Anterior cingulate cortex (tissue), 58 donors: ENCODE measurements around the gene ANKH.

Experiments used
- DNase-seq, 58 donors: peaks; one replicate each; lab custom pipeline; 2025; lab: John Stamatoyannopoulos, UW

ANKH gene

DNA sequence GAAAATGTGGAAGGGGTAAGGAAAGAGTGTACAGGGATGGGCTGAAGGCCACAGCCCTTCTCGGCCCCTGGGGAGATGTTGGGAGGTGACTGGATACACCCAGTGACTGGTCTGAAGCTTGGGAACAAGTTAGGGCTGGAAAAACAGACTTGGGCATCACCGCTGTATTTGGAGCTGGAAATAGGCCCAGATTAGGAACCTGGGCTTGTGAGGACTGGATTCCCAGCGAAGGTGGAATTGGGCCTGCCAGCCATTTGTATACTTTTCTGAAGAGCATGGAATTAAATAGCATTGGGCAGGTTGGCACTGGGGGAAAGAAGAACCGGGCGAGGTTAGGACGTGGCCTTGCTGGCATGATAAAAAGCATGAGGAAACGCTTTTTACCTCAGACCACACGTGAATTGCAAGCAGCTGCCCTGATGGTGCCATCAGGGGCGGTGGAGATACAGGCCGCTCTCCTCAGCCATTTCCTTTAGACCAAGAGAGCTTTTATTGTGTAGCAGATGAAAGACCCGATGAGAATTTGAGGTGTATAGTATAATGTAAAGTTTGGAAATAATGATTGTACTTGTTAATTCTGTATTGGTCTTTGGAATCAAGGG, 169.2 kb downstream of the ANKH start:
- DNase-seq = no peak

DNA sequence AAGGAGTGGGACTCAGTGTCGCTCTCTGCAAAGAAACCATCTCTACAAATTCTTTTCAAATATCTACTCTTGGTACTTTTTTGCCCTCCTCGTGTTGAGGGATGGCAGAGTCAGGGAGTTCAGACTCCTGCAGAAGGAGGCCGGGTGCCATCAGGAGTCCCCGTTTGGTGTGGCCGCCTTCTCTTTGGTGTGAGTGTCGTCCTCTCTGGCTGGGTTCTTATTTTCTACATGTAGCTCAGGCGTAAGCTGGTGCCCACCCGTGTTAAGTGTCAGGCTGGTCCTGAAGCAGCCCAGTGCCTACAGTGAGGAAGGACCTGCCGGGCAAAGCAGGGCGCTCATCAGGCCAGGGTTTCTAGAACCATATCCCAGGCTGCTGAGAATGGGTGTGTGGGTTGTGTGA, 170.0 kb downstream of the ANKH start:
- DNase-seq = no peak

DNA sequence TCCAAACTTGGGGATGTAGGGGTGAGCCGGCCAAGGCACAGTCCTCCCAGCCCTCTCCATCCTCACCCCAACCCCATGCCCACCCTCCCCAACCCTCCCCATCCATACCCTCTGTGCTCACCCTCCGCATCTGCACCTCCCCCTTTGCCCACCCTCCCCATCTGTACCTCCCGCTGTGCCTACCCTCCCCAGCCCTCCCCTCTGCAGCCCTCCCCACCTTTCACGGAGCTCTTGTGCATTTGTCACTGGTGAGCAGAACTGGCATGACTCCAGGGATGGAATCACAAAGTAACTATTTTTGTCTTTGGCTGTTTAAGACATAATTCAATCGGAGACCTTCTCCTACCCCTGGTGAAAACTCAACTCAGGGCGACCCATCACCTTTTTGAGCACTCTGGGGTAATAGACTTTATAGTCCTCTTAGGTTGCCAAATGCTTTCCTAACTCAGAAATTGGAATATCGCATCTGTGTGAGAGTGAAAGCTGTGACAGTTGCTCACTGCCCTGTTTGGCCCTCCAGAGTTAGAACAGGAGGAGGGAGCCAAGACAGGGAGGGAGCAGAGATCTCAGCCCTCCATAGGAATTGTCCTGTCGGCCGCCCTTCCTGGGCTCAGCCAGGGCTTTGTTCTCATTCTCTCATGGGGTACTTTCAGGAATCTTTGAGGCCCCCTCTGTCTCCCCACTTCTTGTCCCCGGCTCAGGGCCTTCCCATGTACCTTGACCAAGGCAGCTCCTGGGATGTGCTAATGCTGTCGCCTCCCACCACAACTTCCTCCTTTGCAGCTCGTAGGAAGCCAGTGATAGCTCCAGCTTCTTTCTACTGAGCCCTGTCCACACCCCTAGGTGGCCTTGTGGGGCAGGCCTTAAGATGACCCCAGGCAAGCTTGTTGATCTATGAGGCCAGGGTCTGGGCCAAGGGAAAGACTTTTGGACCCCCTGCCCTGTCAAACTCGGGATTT, 170.8 kb downstream of the ANKH start:
- peak in 1 of 58 donors; percentile 30 for DNase-seq

DNA sequence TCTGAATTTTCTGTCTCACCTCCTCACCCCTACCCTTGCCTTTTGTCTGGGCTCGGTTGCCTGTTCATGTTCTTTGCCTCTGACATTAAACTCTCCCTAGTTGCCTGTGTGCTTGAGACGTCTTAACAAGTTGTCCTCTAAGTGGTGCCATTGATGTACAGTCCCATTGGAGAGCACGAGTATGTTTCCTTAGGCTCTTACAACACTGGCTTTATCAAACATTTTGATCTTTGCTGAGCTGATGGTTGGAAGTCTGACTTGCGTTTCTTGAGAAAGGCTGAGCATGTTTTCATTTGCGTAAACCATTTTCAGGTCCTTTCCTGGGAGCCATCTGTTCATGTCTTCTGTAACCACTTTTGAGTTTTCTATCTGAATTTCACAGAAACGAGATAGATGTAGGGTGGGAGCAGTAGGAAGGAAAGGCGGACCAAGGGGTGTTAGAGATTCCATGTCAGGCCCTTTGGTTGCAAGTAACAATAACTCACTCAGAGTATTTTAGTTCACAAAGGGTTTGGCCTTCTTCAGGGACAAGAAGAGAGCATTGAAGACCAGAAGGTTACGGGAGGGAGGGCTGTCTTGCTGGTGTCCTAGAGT, 171.7 kb downstream of the ANKH start:
- no peak for DNase-seq

DNA sequence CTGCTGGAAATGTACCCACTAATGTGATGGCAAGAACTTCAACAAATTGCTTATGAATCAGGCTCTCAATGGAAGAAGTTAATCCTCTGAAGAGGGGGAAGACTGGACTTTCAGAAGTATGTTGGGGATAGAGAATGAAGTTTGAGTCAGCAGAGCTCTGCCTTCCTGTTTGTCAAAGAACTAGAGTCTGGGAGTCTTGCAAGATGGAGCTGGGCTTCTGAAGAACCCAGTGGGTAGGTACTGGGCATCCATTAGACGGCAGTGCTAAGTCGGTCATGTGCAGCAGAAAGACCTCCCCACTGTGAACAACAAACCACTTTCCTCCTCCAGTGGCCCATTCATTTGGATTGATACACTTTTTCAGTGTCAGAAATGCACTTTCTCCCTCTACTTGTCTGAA, 172.4 kb downstream of the ANKH start:
- no peak for DNase-seq

DNA sequence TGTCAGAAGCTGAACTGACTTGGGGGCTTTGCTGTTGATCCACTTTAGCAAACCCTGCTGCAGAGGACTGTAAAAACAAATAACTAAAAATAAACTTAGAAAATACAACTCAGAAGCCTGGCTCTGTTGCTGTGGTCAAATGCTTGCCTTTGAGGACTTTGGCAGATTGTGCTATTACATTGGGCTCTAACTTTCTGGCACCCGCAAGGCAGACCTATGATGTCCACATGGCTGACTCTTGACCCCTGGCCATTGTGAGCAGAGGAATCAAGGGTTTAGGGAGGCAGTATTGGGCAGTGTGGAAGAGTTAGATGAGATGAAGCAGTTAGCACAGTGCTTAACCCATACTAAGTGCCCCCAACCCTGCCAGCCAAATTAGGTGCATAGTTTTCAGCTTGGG, 173.1 kb downstream of the ANKH start:
- no peak for DNase-seq

DNA sequence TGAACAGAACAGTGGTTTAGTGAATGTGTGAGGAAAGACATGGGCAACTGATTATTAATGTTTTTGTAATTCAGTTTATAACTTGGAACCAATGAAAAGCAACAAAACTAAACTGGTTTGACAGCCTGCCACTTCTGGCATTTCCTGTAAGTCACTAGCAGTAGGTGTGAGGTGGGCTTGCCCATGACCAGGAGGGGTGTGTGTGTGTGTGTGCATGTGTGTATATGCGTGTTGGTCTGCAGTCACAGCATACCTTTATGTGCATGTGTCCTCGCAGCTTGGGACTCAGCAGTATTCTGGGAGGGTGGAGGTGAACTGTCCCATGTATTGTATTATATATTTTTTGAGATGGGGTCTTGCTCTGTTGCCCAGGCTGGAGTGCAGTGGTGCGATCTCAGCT, 174.7 kb downstream of the ANKH start:
- no peak for DNase-seq

DNA sequence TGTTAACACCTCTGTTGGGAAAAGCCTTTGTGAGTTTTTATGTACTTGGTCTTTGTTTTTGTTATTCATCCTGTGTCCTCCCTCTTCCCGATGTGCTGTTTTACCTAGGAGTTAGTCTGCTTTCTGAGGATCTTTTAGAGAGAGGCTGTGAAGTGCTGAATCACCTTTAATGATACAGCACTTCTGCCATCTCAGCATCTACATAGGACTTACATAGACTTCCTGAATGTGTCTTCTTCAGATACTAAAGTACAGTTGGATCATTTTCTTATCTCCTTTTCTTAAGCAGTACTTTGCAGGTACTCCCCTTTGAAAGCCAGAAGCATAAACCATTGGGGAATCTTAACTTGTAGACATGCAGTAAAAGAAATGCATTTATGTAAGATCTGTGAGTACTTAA, 175.5 kb downstream of the ANKH start:
- DNase-seq = no peak

DNA sequence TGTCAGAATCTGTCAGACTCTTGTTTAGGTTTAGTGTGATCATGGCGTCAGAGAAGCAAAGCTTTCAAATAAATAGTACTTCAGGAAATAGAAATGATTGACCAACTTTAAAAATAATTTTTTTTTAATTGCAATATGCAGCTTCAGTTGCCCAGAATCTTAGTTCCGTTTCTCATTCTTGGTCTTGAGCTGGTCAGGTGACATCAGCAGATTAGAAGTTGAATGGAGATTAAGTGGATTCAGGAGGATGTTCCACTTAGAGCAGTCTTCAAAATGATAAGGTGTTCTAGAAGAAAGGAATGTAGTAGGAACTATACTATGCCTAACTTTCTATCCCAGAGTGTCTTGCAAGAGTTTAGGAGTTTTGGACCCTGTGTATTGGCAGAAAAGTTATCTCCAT, 176.4 kb downstream of the ANKH start:
- DNase-seq = no peak

DNA sequence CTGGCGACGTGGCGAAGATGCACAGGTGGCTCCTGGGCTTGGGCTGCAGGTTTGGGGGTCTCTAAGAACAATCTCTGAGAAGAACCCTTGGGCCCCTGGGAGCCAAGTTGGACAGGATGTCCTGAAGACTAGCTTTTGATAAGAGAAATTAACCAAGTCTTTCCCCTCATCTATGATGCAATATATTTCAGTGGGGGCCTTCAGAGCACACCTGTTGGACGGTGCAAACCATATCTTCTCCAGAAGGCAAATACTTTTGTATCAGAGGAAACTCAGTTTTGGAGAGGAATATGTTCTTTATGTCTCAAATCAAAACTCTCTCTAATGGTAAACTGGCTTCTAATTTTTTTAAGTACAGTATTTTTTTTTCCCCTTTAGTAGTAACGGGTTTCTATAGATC, 178.5 kb downstream of the ANKH start:
- DNase-seq = no peak

DNA sequence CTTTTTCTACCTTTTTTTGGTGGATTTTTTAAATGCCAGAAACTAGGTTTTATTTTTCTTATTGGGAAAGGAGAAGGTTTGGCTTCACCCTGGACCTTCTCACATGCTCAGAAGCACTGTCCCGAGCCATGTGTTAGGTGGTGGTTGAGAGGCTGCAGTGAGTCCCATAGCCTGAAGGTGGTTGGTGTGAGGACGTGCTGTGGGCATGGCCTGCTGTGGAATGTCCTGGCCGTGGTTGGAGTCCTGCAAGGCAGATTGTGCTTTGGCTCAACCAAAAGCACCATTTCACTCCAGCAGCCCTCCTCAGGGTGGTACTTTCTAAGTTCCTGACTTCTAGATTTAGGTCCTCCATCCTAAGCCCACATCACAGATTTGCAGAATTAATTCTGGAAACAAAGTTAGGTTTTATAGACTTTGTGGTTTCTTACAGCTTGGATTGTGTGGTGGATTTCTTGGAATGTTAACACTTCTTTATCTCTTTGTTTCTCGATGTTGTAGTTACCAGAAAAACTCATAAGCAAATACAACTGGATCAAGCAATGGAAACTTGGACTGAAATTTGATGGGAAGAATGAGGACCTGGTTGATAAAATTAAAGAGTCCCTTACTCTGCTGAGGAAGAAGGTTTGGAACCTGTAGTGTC, 184.4 kb downstream of the ANKH start:
- DNase-seq = no peak

DNA sequence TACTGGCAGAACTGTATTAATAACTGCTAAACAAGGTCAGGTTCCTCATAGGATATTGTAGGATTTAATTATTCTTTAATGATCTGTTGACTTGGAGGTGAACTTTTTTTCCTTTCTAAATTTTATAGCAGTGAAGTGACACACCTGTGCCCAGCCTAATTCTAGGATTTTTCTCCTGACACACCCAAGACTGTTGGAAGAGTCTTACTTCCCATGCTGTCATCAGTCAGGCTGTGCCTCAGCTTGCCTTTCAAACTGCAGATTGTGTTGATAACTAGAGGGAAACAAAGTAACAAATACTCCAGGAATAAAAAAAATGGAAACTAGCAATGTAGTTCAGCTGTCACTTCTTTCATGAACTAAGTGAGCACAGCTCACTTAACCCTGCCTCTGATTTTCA, 185.1 kb downstream of the ANKH start:
- no peak for DNase-seq

DNA sequence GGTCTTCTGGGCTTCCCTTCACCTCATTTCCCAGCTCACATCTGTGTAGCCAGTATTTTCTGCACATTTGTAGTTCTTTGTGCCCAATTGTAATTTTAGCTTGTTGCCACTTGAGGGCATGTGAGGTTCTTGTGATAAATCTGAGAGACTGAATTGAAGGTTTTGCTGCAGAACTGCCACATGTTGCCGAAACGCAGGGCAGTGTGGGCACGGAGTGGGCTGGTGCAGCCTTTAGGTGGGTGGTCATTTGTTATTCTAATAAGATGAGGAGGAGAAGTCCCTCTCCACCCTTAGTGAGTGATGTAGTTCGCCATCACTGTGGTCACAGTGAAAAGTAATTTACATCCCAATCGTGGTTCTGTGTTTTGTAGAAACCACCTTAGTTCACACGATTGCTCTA, 185.8 kb downstream of the ANKH start:
- DNase-seq = peak in 26 of 58 donors; percentile 11 to 82 (median 26)

DNA sequence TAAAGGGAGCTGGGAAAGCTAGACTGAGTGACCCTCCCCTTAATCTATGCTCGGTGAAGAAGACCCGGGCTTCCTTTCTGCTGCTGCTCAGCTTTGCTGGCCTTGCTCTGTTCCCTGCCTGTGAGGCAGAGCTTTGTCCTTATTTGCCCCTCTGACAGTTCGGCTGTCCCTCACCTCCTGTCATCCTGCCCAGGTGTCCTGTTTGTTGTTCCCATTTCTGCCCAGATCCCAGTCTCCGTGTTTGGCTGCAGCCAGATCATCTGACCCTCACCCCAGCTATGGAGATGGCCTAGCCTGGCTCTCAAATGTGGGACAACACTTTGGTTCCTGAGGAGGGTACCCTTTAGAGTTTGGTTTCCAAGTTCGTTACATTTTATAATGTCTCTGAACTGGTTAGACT, 186.8 kb downstream of the ANKH start:
- no peak for DNase-seq

DNA sequence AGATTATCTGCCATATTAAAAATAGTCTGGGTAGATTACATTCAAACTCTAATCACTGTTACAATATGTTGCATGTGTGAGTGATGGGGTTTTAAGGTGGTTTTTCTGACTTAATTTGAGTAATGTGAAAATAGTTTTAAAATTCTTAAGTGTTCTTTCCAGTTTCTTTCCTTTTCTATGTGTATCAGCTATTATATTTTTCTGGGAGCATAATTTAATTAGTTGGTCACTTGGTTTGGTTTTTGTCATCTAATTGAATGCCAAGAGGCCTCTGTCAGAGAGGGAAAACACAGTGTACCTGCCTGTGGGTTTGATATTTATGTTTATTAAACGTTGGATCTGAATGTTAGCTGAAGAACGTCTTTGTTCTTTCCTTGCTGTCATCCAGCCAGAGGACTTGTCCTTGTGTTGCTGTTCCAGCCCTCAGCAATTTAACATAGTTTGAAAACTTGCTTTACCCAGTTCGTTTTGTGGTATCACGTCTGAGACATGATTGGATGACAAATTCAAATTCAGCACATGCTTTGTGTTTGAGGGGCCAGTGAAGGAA, 187.6 kb downstream of the ANKH start:
- DNase-seq = no peak

DNA sequence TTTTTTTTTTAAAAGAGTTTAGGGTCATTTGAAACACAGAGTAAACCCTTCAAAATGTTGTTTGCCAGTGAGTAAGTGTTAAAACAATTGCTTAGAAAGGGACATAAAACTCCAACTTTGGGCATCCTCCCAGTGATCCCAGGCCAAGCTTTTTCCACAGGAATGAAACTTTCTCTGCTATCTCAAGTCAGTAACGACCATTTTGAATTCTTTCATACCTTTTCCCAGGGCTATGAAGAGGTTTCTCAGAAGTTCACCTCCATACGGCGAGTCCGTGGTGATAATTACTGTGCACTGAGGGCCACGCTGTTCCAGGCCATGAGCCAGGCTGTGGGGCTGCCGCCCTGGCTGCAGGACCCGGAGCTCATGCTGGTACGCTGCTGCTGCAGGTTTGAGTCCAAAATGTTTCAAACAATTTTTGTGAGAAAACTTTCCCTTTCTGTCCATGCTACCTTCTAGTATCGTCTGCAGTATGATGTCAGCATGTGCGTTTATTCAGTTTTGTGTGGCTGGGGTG, 190.3 kb downstream of the ANKH start:
- peak in 5 of 58 donors; percentile 8 to 36 (median 15) for DNase-seq

DNA sequence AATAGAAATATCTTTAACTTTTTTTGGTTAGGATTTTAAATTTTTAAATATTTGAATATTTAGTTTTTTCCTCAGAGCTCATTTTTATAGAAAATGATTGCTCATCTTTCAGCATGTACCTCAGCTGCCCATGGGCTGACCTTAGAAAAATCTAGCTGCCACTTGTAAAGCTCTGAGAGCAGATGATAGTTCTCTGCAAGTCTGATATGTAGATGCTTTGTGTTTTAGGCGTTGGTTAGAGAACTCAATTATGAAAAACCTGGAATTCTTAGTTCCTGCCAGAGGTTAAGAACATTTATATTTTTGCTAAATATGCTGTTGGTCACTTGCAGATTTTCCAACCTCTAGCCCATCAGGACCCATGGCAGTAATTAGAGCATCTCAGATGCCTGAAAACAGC, 192.0 kb downstream of the ANKH start:
- DNase-seq = no peak

DNA sequence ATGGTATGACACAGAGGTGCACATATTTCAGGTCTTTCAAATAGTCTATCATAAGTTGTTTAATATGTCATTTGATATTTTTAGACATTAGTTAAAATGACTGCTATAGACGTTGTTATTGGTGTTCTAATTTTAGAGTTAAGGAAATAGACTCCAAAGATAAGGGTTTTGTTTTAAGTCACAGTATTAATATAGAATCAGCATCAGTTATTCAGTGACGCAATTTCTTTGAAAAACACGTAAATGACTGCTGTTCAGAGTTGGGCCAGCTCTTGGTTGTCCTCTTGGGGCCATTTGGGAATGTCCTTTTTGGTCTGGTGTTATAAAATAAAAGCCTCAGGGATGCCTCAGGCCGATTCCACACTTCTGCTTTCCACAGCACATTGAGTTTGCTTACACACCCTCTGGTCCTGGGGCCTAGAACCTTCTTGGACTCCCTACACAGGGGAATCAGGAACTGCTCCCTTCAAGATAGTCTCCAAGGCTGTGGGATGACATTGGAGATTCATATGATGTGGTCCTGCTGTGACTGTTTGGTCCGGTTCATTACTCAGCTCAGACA, 192.7 kb downstream of the ANKH start:
- DNase-seq = no peak

DNA sequence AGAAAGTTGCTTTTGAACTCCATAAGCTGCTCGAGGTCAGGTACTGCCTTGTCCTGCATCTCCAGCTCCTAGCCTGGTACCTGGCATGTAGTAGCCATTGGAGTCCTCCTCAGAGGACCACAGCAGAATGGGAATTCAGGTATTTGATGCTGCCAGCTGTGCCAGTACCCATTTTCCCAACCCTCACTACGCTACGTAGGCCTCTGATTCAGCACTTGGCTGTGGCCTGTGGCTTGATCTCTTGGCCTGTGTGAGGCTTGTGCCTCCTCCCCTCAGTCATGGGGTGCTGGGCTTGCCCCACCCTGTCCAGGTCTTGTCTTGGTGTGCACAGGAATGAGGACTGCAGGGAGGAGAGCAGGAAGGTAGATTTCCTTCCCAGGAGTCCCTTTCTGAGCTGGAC, 195.3 kb downstream of the ANKH start:
- no peak for DNase-seq

DNA sequence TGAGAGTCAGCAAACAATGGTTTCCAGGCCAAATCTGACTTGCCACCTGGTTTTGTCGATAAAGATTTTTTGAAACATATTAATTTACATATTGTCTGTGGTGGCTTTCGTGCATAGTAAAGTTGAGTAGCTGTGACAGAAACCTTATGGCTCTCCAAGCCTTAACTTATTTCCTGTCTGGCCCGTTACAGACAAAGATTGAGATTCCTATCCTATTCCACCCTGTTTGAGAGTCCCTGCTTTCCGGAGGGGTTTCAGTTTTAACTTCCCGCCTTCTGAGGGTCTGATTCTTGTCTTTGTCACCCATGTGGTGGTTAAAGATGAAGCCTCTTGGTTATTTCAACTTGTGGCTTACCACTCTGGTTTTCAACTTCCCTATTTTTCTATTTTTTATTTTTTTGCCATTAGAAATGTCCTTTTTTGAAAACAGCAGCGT, 195.7 kb downstream of the ANKH start:
- DNase-seq = no peak
